ENCODE measurements around the gene NBL1.

Gene NBL1

GRCh38 chr1:19675797-19676196 is 31.7 kb downstream of the NBL1 start:
- TF ChIP-seq POLR2A (IDR thresholded peaks at IDR 0.05; ENCODE audit: extremely low read depth, insufficient read length) (no peak), MAX (IDR thresholded peaks at IDR 0.05; ENCODE audit: low read depth, low read length) (no peak), CTCF (IDR thresholded peaks at IDR 0.05; ENCODE audit: low read depth, low read length) (no peak), MYC (IDR thresholded peaks at IDR 0.05; ENCODE audit: low read depth, low read length) (no peak)
- DNase-seq (ENCODE audit: low read depth), result no peak
- no peak overlapping the region for H3K4me3 ChIP-seq (ENCODE audit: low read depth, low read length)

- peak; percentile 71 for TF ChIP-seq MYC (IDR thresholded peaks at IDR 0.05; ENCODE audit: low read depth, low read length)
- no peak for TF ChIP-seq CTCF (IDR thresholded peaks at IDR 0.05; ENCODE audit: low read depth, low read length)
- peak; percentile 80 for TF ChIP-seq MAX (IDR thresholded peaks at IDR 0.05; ENCODE audit: low read depth, low read length)
- H3K4me3 ChIP-seq (ENCODE audit: low read depth, low read length), result no peak overlapping the region
- peak; percentile 55 for DNase-seq (ENCODE audit: low read depth)
Measured at GRCh38 chr1:19676438-19676922, 32.4 kb downstream of the NBL1 start.

- no peak for DNase-seq (ENCODE audit: low read depth)
- no peak for TF ChIP-seq POLR2A (IDR thresholded peaks at IDR 0.05; ENCODE audit: extremely low read depth, insufficient read length)
- no peak for TF ChIP-seq CTCF (IDR thresholded peaks at IDR 0.05; ENCODE audit: low read depth, low read length)
- TF ChIP-seq MYC (IDR thresholded peaks at IDR 0.05; ENCODE audit: low read depth, low read length), result no peak
- no peak for TF ChIP-seq MAX (IDR thresholded peaks at IDR 0.05; ENCODE audit: low read depth, low read length)
- H3K4me3 ChIP-seq (ENCODE audit: low read depth, low read length), result no peak overlapping the region
Measured at GRCh38 chr1:19678493-19678892, 34.4 kb downstream of the NBL1 start.

GRCh38 chr1:19678931-19679453 is 34.9 kb downstream of the NBL1 start:
- no peak overlapping the region for H3K4me3 ChIP-seq (ENCODE audit: low read depth, low read length)
- no peak for DNase-seq (ENCODE audit: low read depth)
- TF ChIP-seq MAX (IDR thresholded peaks at IDR 0.05; ENCODE audit: low read depth, low read length) (no peak), MYC (IDR thresholded peaks at IDR 0.05; ENCODE audit: low read depth, low read length) (no peak), POLR2A (IDR thresholded peaks at IDR 0.05; ENCODE audit: extremely low read depth, insufficient read length) (no peak), CTCF (IDR thresholded peaks at IDR 0.05; ENCODE audit: low read depth, low read length) (no peak)

GRCh38 chr1:19679691-19680090 is 35.6 kb downstream of the NBL1 start:
- no peak overlapping the region for H3K4me3 ChIP-seq (ENCODE audit: low read depth, low read length)
- TF ChIP-seq POLR2A (IDR thresholded peaks at IDR 0.05; ENCODE audit: extremely low read depth, insufficient read length) (no peak), CTCF (IDR thresholded peaks at IDR 0.05; ENCODE audit: low read depth, low read length) (no peak), MAX (IDR thresholded peaks at IDR 0.05; ENCODE audit: low read depth, low read length) (no peak), MYC (IDR thresholded peaks at IDR 0.05; ENCODE audit: low read depth, low read length) (no peak)
- DNase-seq (ENCODE audit: low read depth), result no peak

Data from NB4 (cell line).